UCSD-AML1 (cell line): Measurements from ENCODE around the gene ANKFN1.
"Not testable (repeated sequence)": the region's sequence is repeated elsewhere in the genome, so short reads cannot be mapped to it uniquely, and the experiment has no call there.

ENCODE experiments used
- DNase-seq: peaks from one replicate; lab custom pipeline; 2025; ENCODE audit not compliant: unreplicated experiment; lab: John Stamatoyannopoulos, UW

Gene ANKFN1

DNA sequence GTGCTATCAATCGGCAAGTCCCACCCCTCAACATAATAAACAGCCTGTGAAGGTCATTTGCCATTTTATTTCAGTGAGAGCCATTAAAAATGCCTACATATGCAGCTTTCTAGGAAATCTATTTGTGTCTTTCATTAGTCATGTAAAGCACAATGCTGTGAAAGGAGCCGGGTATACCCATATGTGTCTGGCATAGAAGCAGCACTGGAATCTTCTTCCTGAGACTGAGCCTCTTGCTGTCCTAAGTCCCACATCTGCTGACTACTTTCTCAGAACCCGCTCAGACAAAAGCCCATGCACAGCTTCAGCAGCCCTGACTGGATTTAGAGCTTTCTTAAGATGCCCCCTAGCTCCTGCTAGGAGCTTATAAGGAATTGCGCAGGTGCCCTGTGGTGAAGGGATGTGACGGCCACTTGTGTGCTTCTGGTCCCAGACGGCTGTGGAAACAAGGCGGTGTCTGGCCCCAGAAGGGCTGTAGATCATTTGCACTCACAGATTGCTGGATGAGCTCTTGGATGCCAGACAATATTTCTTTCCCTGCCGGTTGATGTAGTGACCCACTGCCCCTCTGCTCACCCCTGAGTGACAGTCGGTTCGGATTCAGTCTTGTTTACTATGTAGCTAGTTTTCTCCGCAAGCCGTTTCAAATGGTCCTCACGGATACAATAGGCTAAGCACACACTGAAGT lies 172.2 kb downstream of the ANKFN1 start:
- DNase-seq: no peak

DNA sequence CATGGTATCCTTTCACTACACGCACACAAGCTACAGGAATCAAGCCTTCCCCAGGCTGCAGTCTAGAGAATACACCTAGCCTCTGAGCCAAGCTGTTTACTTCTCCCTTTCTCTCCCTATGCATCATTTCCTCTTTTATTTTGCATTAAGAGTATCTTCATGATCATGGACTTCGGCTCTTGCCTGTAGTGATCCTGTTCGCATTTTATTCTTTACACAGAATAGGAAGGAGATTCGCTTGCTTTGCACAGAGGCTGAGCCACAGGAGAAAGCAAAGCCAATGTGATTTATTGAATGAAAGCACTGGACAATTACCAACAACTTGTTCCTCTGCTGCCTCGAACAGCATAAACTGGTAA lies 172.7 kb downstream of the ANKFN1 start:
- no peak for DNase-seq

DNA sequence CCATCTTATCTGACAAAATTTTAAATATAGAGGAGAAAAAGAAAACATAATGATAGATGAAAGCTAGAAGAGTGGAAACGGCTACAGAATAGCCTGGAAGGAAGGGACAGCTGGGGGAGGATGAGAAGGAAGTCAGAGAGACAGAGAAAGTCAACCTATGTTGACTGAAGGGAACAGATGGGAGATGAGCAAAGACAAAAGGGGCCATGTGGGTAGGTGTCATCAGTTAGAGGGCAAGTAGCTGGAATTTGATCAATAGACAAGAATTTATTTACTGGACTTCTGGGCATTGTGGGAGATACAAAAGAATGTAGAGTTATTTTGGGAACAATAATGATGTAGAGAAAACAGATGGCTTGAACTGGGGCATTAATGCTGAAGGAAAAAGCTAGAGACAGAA lies 194.4 kb downstream of the ANKFN1 start:
- no peak for DNase-seq

DNA sequence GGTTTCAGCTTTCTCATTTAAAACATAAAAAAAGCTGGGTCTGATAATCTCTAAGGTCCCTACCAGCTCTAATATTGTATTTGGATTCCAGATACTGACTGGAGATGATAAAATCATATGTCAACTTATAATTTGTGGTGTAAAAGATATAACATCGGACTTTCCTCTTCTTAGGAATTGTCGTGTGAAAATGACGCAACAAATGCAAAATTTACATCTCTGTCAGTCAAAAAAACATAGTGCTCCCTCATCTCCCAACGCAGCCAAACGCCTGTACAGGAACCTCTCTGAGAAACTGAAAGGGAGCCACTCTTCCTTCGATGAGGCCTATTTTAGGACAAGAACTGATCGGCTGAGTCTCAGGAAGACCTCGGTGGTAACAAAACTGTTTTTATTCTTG lies 197.3 kb downstream of the ANKFN1 start:
- no peak for DNase-seq

DNA sequence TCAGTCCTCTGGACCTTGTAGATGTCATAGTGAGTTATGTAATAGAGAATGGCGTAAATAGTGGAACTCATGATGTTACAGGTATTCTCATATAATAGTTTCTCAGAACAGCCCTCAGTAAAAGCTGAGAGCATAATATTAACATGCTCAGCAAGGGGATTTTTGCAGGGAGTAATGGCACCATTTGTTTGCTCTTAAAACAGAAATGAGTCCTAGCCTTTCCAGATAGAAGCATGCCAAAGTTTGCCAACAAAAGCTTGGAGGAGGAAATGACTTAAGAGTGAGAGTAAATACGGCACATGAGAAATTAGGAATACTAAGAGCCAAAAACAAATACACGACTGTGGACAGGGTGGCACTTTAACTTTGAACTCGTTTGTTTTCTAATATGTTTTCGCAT lies 198.4 kb downstream of the ANKFN1 start:
- DNase-seq: no peak

DNA sequence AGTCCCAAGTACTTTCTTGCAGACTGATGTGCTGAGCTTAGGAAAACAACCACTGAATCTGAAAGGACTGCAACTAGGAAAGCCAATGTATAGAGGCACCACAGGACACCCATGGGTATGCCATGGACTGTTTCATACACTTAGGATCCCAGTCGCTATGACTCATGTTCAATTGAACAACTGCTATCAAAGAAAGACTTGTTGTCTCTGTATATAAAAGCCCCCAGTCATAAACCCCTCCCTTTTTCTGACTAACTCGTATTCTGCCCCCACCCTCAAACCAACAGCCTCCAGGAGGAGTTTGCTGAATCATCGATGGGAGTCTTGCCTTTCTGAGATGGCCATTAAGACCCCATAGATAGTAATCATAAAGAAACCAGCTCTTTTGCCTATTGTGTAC lies 205.4 kb downstream of the ANKFN1 start:
- DNase-seq: no peak

DNA sequence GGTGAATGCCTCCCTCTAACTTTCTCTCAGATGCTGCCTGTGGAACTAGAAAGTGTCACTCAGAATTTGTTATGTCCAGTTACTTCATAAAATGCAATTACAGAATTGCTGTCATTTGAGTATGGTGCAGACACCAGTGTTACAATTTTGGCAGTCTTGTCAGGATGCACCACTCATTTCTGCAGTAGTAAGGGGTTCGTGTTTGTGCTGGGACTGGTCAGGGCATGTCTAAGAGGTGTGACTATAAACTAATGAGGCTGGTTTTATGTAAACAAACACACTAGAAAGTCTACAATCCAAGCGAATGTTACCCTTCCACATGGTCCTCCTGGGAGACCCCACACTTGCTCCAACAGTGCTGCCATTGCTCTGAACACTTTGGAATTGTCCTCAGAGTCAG lies 206.2 kb downstream of the ANKFN1 start:
- no peak for DNase-seq

DNA sequence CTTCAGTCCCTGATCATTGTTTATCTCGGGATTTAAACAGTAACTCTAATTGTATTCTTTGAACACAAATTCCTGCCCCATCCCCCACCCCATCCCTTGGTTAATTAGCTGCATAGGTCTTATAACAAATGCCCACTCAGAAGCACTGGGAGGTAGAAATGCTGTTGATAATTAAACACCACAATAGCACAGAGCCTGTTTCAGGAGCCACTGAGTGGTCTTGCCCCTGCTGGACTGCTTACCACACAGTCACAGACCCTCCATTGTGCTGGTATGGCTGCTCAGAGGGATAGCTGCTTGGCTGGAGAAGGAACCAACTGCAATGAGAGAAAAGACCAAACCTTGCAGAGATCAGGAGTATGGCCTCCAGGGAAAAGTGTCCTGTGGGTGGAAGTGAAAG lies 214.1 kb downstream of the ANKFN1 start:
- no peak for DNase-seq

DNA sequence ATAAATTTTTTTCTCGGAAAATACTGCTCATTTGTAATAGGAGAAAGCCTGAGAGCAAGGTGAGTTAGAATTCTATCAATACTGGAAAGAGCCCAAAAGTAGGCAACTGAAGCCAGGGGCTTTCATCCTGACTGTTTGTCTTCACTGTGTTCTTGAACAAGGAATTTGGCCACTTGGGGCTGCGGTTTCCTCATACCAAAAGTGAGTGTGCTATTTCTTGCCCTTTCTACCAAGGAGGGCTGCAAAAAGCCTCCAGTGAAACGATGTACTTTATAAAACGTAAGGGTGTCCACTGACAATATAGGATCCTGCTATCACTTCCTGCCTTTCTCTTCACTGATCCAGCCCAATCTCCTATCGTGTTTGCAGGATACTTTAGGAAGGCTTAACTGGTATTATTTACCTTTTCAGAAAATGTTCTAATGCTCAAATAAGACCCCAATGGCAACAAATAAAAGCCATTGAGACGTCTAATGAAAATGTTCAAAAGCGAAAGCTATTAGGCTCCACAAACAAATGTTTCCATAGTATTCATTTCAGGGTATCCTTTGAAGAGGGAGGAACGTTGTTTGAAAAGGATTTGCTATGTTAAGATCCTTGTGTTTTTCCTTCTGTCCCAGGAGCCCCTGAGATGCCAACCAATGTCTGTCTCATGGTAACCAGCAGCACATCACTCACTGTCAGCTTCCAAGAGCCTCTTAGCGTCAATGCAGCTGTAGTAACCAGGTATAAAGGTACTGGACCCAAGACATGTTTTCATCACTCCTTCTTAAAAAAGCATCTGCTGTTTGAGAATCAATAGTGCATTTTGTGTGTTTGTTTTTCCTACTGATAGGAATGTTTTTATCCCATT lies 220.9 kb downstream of the ANKFN1 start:
- no peak for DNase-seq

DNA sequence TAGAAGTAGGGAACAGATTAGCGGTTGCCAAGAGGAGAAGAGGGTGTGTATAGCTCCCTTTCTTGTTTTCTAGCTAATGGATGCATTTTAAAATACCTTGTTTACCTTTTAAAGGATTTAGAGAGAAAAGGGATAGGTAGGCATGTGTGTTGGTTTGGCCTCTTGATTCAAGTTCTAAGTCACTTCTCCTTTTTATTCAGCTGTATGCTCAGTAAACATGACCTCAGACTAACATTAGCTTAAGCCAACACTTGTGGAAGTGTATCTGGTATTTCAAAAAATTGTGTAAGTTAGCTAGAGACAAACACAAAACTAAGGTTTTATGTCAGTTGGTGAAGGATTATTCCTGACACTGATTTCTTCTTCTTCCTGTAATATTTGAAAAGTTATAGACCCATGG lies 236.1 kb downstream of the ANKFN1 start:
- no peak for DNase-seq

DNA sequence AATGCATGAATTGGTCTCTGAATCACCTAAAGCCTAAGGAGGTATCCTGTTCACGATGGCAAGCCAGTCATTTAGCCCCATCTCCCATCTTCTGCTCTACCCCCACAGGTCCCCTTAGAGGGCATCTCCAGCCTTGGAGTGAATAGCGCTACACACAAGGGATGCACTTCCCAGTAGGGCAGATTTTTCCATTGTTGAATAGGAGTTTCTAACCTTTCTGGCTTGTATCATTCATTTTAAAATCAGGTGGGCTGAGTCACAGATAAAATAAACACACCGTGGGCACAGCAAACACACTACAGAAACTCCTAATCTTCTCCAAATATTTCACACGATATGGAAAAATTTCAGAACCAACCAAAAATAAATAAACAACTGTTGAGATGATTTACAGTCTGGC lies 239.0 kb downstream of the ANKFN1 start:
- no peak for DNase-seq

DNA sequence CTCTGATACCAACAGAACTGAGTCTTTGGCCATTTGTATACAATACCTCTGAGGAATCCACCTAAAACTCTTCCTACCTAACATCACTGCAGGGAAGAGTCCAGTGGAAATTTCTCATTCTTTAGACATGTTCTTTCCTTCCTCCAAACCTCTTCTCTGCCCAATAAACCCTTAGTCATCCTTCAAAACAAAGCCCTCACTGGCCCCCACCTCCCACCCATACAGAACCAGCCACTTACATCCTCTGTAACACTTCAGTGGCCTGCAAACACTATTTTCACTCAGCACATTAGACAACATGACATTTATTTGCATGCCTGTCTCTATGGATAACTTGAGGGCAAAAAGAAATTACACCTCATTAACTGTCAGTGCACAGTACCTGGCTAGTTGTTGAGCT lies 239.9 kb downstream of the ANKFN1 start:
- DNase-seq: no peak

DNA sequence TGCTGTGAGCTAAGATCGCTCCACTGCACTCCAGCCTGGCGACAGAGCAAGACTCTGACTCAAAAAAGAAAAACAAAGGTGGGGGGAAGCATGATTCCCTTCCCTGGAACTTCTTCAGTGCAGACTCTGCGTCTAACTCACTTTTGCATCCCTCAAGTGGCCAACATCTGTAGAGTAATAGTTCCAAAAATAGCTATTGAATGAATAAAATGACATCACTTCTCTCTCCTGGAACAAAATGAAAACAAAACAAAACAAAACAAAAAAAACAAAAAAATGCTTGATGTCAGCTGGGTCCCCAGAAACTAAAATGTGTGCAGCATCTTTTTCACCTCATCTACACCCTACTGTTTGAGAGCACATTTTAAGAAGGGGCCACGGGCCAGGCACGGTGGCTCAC lies 242.5 kb downstream of the ANKFN1 start:
- DNase-seq: no peak

DNA sequence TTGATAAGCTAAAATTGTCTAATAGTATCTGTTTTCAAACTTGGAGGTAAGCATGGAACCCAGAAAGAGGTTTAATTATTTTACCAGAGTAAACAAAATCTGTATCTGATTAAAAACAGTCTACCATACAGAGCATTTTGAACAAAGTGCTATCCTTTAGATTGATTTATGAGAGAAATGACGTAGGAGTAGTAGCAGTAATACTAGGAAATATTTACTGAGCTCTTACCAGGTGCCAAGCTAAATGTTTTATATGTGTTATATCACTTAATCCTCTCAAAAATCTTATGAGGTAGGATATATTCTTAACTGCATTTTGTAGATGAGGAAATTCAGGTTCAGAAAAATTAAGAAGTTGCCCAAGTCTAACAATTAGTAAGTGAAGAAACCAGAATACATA lies 253.8 kb downstream of the ANKFN1 start:
- DNase-seq: no peak

DNA sequence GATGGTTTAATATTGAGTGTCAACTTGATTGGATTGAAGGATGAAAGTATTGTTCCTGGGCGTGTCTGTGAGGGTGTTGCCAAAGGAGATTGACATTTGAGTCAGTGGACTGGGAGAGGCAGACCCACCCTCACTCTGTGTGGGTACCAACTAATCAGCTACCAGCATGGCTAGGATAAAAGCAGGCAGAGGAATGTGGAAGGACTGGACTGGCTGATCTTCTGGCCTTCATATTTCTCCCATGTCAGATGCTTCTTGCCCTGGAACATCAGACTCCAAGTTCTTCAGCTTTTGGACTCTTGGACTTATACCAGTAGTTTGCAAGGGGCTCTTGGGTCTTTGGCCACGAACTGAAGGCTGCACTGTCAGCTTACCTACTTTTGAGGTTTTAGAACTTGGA lies 259.1 kb downstream of the ANKFN1 start:
- not testable (repeated sequence) for DNase-seq

DNA sequence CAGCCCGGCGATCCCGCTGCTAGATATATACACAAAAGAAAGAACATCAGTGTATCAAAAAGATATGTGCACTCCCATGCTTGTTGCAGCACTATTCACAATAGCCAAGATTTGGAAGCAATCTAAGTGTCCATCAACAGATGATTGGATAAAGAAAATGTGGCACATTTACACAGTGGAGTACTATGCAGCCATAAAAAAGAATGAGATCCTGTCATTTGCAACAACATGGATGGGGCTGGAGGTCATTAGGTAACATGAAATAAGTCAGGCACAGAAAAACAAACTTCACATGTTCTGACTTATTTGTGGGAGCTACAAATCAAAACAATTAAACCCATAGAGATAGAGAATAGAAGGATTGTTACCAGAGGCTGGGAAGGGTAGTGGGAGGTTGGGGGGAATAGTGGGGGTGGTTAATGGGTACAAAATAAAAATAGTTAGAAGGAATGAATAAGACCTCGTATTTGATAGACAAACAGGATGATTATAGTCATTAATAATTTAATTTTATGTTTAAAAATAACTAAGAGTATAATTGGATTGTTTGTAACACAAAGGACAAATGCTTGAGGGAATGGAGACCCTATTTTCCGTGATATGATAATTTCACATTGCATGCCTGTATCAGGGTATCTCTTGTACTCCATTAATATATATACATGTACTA lies 263.5 kb downstream of the ANKFN1 start:
- DNase-seq: no peak

DNA sequence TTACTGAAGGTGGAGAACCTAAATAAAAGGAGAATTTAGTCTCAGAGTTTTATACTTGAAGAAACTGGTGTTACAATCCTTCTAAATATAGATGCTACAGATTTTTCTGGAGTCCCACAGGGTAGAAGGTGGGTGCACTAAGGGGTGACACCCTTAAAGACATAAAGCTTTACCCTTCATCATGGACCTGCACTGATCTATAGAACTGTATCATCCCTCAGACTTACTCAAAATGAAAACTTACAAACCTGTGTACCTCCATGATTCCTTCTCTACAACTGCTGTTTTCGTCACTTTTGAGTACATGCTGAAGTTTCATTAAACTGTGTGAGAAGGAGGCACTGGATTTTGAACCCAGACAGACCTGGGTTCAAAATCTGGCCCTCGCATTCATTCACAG lies 270.7 kb downstream of the ANKFN1 start:
- DNase-seq: no peak

DNA sequence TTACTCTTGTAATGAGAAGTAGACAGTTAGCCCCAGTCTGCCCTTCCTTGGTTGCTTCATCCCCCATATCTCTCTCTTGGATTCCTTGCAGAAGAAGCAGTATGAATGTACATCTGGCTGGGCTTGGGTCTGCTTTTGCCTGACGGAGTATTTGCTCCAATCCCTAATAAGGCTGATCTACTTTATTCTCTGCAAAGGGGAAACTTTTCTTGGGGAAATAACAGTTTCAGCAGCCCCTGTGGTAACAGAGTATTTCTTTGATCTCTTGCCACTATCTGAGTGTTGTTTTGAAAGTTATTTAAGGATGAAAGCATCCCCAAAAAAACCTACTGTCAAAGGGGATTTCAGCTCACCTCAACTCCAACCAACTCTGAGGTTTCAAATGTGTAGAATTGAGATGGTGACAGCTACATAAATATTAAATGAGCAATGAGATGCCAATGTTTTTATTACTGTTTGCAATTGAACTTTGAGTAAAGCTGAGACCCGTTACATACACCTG lies 271.3 kb downstream of the ANKFN1 start:
- no peak for DNase-seq

DNA sequence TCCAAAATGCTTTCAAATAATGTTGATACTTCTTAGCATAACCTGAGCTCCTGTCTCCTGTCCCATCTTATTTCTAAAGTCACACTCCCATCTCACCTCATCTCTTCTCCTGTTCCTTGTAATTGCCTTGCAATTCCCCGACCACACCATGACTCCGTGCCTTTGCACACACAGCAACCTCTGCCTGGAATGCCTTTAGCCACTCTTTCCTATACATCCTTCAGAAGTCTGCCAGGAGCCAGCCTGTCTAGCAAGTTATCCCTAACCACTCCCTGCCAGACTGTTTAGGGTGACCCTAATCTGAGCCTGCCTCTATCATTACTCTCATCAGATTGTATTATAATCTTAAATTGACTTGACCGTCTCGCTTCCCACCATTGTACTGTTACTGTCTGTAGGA lies 272.2 kb downstream of the ANKFN1 start:
- DNase-seq: no peak

DNA sequence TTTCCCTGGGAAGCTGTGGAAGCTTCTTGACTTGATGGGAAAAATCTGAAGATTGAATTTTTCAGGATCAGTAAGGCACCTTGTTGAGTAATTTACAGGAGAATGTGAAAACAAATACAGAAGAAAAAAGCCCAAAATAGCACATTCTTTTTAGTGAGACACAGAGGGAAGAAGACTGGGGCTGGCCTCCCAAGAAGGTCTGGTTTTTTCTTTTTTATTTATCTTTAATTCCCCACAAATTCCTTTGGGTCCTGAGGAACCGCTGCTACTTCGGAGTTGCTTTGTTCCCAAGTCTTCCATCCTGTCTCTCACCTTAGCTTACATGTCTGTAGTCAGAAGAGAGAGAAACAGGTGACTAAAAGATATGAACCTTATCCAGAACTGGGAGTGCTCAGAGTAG lies 273.6 kb downstream of the ANKFN1 start:
- DNase-seq: no peak

DNA sequence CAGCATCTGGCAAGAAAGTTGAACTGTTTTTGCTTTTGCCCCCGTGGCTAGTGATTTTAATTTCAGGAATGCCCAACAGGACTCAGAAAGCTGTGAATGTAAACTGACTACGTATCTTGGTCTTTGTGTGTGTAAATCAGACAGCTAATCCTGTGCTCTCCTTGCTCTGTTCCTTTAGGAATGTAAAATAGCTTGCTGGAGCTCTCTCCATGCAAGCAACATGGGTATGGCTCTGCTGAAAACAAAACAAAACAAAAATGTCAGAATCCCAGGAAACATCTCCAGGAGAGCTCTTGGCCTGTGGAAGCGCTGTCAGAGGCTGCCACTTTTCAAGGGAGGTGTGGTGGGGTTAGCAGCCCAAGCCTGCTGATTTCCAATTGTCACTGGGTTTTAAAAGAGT lies 278.5 kb downstream of the ANKFN1 start:
- no peak for DNase-seq

DNA sequence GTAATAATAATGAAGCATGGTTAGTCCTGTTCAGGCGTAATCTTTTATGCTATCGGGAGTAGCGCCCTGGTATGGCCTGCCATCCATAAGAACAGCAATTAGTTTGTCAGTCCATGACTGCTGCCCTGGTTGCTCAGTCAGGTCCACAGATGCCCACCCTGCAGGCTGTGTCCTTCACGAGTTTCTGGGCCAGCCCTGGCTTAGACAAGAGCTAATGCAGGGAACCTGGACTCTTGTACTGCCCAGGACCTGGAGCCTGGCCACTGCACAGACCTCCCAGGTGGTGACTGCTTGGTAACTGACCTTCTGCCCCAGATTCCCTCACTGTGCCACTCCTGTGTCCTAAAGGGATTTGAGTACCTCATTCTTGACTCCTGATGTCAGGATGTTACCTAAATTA lies 279.2 kb downstream of the ANKFN1 start:
- DNase-seq: no peak
